Activated CD8-positive, alpha-beta memory T cell treated with anti-CD3 and anti-CD28 coated beads for 24 hours (primary cell): ENCODE results near the gene STON2.

Source experiments
- DNase-seq: peaks from one replicate; pipeline ENCODE4 v3.0.0-alpha.2; 2020

Gene STON2

GRCh38 chr14:81301371-81301770 lies 98.8 kb downstream of the STON2 start:
- DNase-seq = no peak

- DNase-seq = no peak
Measured at GRCh38 chr14:81298911-81299310, 101.2 kb downstream of the STON2 start.

- DNase-seq = no peak
Measured at GRCh38 chr14:81298122-81298521, 102.0 kb downstream of the STON2 start.

DNA sequence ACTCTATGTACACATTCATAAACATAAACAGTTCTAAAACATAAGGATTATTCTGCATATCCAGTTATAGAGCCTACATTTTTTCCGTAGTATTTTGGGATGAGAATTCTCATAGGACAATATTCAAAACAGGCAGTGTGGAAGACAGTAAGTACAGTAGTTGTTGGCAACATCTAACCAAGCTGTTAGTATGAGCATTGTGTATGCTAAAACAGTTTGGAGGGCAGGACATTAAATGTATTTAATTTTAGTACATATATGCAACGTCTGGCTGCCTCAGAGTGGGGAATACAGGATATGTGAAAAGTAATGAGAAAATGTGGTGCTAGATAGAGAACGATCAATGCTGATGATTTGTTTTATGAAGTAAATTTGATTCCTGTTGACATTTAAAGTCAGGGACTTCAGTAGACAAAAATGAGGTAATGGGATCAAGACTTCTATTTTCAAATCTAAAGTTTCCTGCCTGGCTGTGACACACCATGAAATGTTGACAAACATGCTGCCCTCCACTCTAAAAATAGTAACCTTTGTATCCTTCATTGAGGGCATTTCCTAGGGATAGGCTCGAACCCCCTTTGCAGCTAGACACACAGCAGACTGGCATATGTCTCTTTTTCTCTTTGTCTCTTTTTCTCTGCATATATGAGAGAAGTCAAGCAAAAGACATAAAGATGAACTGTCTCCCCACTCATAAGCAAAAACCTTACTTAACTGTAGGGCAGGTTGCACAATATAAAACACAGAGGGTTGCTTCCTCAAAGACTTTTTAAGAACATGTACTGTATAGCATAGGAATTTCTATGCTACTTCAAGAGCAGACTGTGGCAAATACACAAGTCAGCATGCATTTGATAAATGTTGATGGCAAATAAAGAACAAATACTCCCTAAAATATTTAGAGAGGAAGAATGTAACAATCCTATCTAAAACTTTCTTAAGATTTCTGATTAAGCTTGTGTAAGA lies 103.9 kb downstream of the STON2 start:
- no peak for DNase-seq

DNA sequence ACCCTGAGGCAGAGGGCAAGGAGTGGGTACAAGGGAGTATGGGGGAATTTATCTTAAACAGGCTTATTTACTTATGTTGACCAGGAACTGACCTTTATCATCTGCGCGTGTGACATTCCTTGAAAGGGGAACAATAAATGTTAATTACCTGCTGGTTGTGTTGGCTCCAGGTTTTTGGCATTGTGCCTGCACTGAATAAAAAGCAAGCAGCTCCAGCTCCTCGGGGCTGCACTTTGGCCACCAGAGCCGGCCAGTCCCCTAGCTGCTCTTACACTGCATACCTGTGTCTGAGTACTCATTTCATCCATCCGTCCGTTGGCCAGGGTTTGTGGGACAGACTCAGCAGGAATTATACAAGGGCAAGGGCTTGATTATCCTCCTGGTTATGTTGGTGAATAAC lies 110.6 kb downstream of the STON2 start:
- no peak for DNase-seq

DNA sequence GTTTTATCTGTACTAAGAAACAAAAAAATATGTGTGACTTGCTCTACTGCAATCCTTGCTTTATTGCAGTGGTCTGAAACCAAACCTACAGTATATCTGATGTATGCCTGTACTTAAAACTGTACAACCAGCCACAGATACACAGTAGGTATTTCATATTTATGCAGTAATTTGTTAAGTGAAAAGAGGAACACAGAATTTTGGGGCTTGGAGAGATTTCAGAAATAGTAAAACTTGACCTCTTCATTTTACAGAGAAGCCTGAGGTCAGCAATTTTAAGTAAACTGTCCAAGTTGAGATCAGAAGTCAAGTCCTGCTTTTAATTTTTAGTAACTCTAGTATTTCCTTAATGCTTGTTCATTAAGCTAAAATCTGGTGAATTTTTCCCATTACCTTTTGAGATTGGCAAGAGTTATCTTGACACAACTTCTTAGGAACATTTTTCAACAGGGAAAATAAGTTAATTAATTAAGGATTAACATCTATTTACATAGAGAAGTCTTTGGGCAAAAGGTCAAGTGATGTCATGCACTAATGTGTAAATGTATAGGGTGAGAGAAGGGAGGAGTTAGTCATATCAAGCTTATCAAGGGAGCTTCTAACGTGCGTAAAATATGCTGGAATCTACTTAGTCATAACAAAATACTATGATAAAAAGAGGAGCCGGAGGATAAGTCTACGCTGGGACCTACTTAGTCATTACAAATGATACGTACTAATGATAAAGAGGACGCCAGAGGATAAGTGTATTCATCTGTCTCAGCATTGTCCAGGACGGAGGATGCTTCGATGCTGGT lies 113.4 kb downstream of the STON2 start:
- no peak for DNase-seq

GRCh38 chr14:81285245-81285644 lies 114.9 kb downstream of the STON2 start:
- no peak for DNase-seq

GRCh38 chr14:81281332-81281731 lies 118.8 kb downstream of the STON2 start:
- DNase-seq = no peak

DNA sequence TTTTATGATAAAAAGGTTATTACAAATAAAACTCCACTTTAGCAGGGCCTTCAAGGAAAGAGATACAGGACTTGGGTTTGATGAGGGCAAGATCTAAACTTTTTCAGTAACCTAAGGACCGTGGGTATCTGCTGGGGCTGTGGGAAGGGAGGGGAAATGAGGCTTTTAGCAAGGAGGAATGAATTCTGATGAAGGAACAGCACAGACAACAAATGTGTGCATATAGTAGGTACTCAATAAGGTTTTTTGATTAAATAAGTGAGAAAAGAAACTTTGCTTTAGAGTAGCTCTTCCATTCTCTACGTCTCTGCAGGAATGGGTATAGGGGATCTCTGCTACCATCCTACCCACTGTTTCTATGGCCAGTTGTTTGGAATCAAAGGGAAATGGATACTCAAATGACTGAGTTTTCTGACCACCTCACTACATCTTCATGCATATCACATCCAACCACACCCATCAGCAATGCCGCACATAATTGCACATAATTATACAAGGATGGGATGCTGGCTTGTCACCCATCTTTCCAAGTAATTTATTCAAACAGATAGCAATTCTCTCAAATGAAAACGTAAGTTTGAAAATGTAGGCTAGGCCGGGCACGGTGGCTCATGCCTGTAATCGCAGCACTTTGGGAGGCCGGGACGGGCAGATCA lies 119.9 kb downstream of the STON2 start:
- DNase-seq = no peak

- no peak for DNase-seq
Measured at GRCh38 chr14:81277096-81277495, 123.0 kb downstream of the STON2 start.

- no peak for DNase-seq
Measured at GRCh38 chr14:81276073-81277069, 123.8 kb downstream of the STON2 start.

- DNase-seq = no peak
Measured at GRCh38 chr14:81275305-81276072, 124.6 kb downstream of the STON2 start.

- DNase-seq = no peak
Measured at GRCh38 chr14:81273961-81274575, 126.1 kb downstream of the STON2 start.

- DNase-seq = no peak
Measured at GRCh38 chr14:81273521-81273920, 126.6 kb downstream of the STON2 start.

GRCh38 chr14:81272317-81272716 lies 127.8 kb downstream of the STON2 start:
- DNase-seq = no peak

GRCh38 chr14:81269979-81270375 lies 130.1 kb downstream of the STON2 start:
- DNase-seq = no peak

- DNase-seq = no peak
Measured at GRCh38 chr14:81269100-81269978, 130.8 kb downstream of the STON2 start.

DNA sequence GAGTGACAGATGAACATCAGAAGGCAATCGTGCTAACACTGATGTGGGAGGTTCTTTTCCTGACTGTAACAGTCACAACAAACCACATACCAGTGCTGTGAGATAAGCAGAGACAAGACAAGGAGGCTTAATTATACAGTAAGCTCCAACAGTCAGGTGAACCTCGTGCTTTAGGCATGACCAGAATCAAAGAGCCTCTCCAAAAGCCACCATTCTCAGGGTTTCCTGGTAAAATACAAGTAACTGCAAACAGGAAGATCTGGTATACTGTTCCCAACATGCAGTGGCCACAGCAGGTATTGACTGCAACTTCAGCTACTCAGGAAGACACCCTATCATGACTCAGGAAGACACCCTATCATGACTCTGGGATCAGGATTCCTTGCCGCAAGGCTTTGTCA lies 132.1 kb downstream of the STON2 start:
- no peak for DNase-seq

- no peak for DNase-seq
Measured at GRCh38 chr14:81265636-81266169, 134.4 kb downstream of the STON2 start.
